HepG2 (cell line): Measurements from ENCODE around the gene WDR6. TPM values are rescaled to one million over a fixed set of nuclear protein-coding genes. Genes with fewer than 3 reads are reported as not detected.

ENCODE experiments used
- ATAC-seq: fragments of 200-7000 bp; cut with Tn5 transposase; 3 replicates; pipeline ENCODE4 v1.9.1; 2020; ENCODE audit warnings: mild to moderate bottlenecking, moderate library complexity
- BruUV-seq: library from RNA; stranded (reverse); fragments of 400-500 nt; replicated peaks from 2 replicates; lab custom pipeline; 2021; lab: Mats Ljungman, UMichigan
- CTCF ChIA-PET: fragments of 300-600 bp; formaldehyde crosslinking; extraction: SDS; loops from one replicate; lab custom pipeline; 2021; ENCODE audit warnings: low total read pairs, inconsistent platforms, low intra/inter-chr PET ratio; lab: Yijun Ruan, JAX
- POLR2A ChIA-PET: fragments of 350-600 bp; sonication (Branson Sonifier 250); formaldehyde crosslinking; loops from one replicate; lab custom pipeline; 2020; ENCODE audit warnings: antibody characterized with exemption, inconsistent platforms; lab: Yijun Ruan, JAX
- DNase-seq: peaks from one replicate; pipeline ENCODE4 v3.0.0-alpha.2; 2015; ENCODE audit warnings: low spot score
- FAIRE-seq: peaks from 3 replicates; lab custom pipeline; 2011; peaks lifted over from hg19 to GRCh38; lab: Jason Lieb, UNC
- H2AFZ ChIP-seq: one replicate; pipeline ENCODE4 v1.6.1; 2011; ENCODE audit warnings: low read length, inconsistent platforms
- H3K27ac ChIP-seq: fragments of 300-600 bp; 3 replicates; pipeline ENCODE4 v1.8.0; 2011; ENCODE audit warnings: mixed run types, mild to moderate bottlenecking, mixed read lengths, low read length, inconsistent platforms; ENCODE audit not compliant: insufficient read depth; ENCODE audit errors: extremely low read length
- H3K27me3 ChIP-seq, 2 experiments: fragments of 200-600 bp in 1 of 2; 2 replicates in 1 of 2; 3 replicates in 1 of 2; pipeline versions ENCODE4 v1.6.0 to v1.8.0; 2011; ENCODE audit warnings: low read length in 2 of 2, mild to moderate bottlenecking in 2 of 2, moderate library complexity in 2 of 2, inconsistent platforms in 1 of 2; ENCODE audit not compliant: insufficient read depth in 2 of 2, control insufficient read depth in 1 of 2
- H3K36me3 ChIP-seq, 2 experiments: fragments of 200-600 bp in 1 of 2; replicated peaks in 1 of 2; 2 replicates in 1 of 2; 3 replicates in 1 of 2; pipeline versions ENCODE4 v1.5.1 to v1.8.0; 2011; ENCODE audit warnings: low read length in 2 of 2, inconsistent platforms in 1 of 2; ENCODE audit not compliant: insufficient read depth in 2 of 2, control insufficient read depth in 1 of 2
- H3K4me1 ChIP-seq: 2 replicates; pipeline ENCODE4 v1.5.1; 2012; ENCODE audit warnings: low read length, inconsistent platforms; ENCODE audit not compliant: insufficient read depth
- H3K4me2 ChIP-seq: 2 replicates; pipeline ENCODE4 v1.6.0; 2011; ENCODE audit warnings: low read depth, low read length, inconsistent platforms
- H3K4me3 ChIP-seq, 3 experiments: fragments of 200-600 bp in 1 of 3; sonication (generic), shearing (Covaris generic) in 1 of 3; replicated peaks in 1 of 3; 2 replicates each; pipeline ENCODE4 v1.5.1; 2011 to 2016; ENCODE audit warnings: low read length in 3 of 3, inconsistent platforms in 2 of 3, low read depth in 2 of 3, mild to moderate bottlenecking in 2 of 3, control low read depth in 1 of 3, mixed read lengths in 1 of 3; ENCODE audit not compliant: insufficient read depth in 1 of 3
- H3K79me2 ChIP-seq: one replicate; pipeline ENCODE4 v1.6.1; 2011; ENCODE audit warnings: low read length, inconsistent platforms; ENCODE audit not compliant: insufficient read depth
- H3K9ac ChIP-seq: 2 replicates; pipeline ENCODE4 v1.6.0; 2011; ENCODE audit warnings: mild to moderate bottlenecking, low read depth, low read length, inconsistent platforms; ENCODE audit not compliant: insufficient read depth
- H3K9me3 ChIP-seq: 2 replicates; pipeline ENCODE4 v1.5.1; 2012; ENCODE audit warnings: mild to moderate bottlenecking, low read length
- H4K20me1 ChIP-seq: 2 replicates; pipeline ENCODE4 v1.6.0; 2011; ENCODE audit warnings: inconsistent platforms, mild to moderate bottlenecking, low read length, moderate library complexity; ENCODE audit not compliant: insufficient read depth
- FOXO1 ChIP-seq: sonication (generic); formaldehyde crosslinking; IDR thresholded peaks from 2 replicates; pipeline ENCODE4 v1.4.0; 2020; ENCODE audit warnings: missing genetic modification reagents
- HNRNPK ChIP-seq: fragments of 200-400 bp; formaldehyde crosslinking; IDR thresholded peaks from 2 replicates; pipeline ENCODE4 v1.6.1; 2018; ENCODE audit warnings: low read length, low read depth, moderate library complexity, mild to moderate bottlenecking; ENCODE audit not compliant: poor library complexity, severe bottlenecking
- MED13 ChIP-seq: sonication (generic); formaldehyde crosslinking; IDR thresholded peaks from 2 replicates; pipeline ENCODE4 v1.5.0; 2020; ENCODE audit warnings: missing genetic modification reagents
- MEIS2 ChIP-seq: sonication (generic); formaldehyde crosslinking; IDR thresholded peaks from 2 replicates; pipeline ENCODE4 v1.9.0; 2021; ENCODE audit warnings: mild to moderate bottlenecking, missing genetic modification reagents
- PCBP1 ChIP-seq: fragments of 200-400 bp; formaldehyde crosslinking; IDR thresholded peaks from 2 replicates; pipeline ENCODE4 v1.6.1; 2017; ENCODE audit warnings: mild to moderate bottlenecking, low read depth, low read length, borderline replicate concordance
- TBL1XR1 ChIP-seq: fragments of 150-350 bp; IDR thresholded peaks from 2 replicates; pipeline ENCODE4 v1.6.1; 2014; ENCODE audit warnings: borderline replicate concordance, low read length; ENCODE audit not compliant: partially characterized antibody
- ZNF501 ChIP-seq: sonication (generic); formaldehyde crosslinking; IDR thresholded peaks from 2 replicates; pipeline ENCODE4 v1.5.1; 2020; ENCODE audit warnings: mild to moderate bottlenecking, moderate library complexity, missing genetic modification reagents
- WGBS: methylation state at CpG from one replicate; pipeline ENCODE4 v1.1.6; 2017; ENCODE audit warnings: low lambda C conversion rate; 5-methylcytosine and 5-hydroxymethylcytosine counted together
- in situ Hi-C: cut with HindIII; loops from 2 replicates; pipeline ENCODE4 v1.10.0; 2017; ENCODE audit warnings: low pct_unique_long_range_greater_than_20kb; ENCODE audit not compliant: extremely low pct_ligation_motif_present
- intact Hi-C: fragments of 100-400 bp; cut with micrococcal nuclease; formaldehyde crosslinking; loops from one replicate; pipeline ENCODE4 v1.10.0; 2022; ENCODE audit not compliant: unreplicated experiment
- polyA plus RNA-seq, 8 experiments: library from polyadenylated mRNA; depleted of rRNA in 3 of 8; stranded (reverse) in 7 of 8; unstranded in 1 of 8; fragments of >200 nt; fragmentation: Illumina TruSeq in 4 of 8; extraction: Trizol in 4 of 8; gene quantifications; 2 replicates each; pipeline versions ENCODE4 v1.2.1 to v1.2.3, GENCODE V29; 2011 to 2016; ENCODE audit warnings: low read depth in 4 of 8, missing spikeins in 1 of 8, mixed read lengths in 1 of 8; ENCODE audit not compliant: insufficient read depth in 1 of 8
- total RNA-seq, 5 experiments: library from RNA; depleted of rRNA; stranded (reverse); fragments of >200 nt; fragmentation: Illumina TruSeq; extraction: Trizol; gene quantifications; 2 replicates each; pipeline ENCODE4 v1.2.3, GENCODE V29; 2016; ENCODE audit warnings: low read depth in 1 of 5
- TF ChIP-seq, protein P1 (sequence below): sonication (generic); formaldehyde crosslinking; IDR thresholded peaks from 2 replicates; pipeline ENCODE4 v1.4.0; 2020; ENCODE audit warnings: mild to moderate bottlenecking, missing genetic modification reagents, borderline replicate concordance
- TF ChIP-seq, protein P2 (sequence below): sonication (generic); formaldehyde crosslinking; IDR thresholded peaks from 2 replicates; pipeline ENCODE4 v1.8.0; 2022; ENCODE audit warnings: missing genetic modification reagents, mild to moderate bottlenecking, borderline replicate concordance
- TF ChIP-seq, protein P3 (sequence below): sonication (generic); formaldehyde crosslinking; IDR thresholded peaks from 2 replicates; pipeline ENCODE4 v1.5.0; 2020; ENCODE audit warnings: missing genetic modification reagents
- TF ChIP-seq, protein P4 (sequence below): sonication (generic); formaldehyde crosslinking; IDR thresholded peaks from 2 replicates; pipeline ENCODE4 v1.4.0; 2020; ENCODE audit warnings: low read depth, mild to moderate bottlenecking, missing genetic modification reagents
- TF ChIP-seq, protein P5 (sequence below): sonication (generic); formaldehyde crosslinking; IDR thresholded peaks from 2 replicates; pipeline ENCODE4 v1.9.0; 2021; ENCODE audit warnings: missing genetic modification reagents, borderline replicate concordance
- TF ChIP-seq, protein P6 (sequence below): sonication (generic); formaldehyde crosslinking; IDR thresholded peaks from 2 replicates; pipeline ENCODE4 v1.8.0; 2022; ENCODE audit warnings: mild to moderate bottlenecking, missing genetic modification reagents

Gene WDR6
- total and polyA plus RNA-seq, 2 of the 13 experiments (the other 11 are each of a cell fraction or from before 2014, with no cell fraction given), result 73.4 to 139 TPM

DNA sequence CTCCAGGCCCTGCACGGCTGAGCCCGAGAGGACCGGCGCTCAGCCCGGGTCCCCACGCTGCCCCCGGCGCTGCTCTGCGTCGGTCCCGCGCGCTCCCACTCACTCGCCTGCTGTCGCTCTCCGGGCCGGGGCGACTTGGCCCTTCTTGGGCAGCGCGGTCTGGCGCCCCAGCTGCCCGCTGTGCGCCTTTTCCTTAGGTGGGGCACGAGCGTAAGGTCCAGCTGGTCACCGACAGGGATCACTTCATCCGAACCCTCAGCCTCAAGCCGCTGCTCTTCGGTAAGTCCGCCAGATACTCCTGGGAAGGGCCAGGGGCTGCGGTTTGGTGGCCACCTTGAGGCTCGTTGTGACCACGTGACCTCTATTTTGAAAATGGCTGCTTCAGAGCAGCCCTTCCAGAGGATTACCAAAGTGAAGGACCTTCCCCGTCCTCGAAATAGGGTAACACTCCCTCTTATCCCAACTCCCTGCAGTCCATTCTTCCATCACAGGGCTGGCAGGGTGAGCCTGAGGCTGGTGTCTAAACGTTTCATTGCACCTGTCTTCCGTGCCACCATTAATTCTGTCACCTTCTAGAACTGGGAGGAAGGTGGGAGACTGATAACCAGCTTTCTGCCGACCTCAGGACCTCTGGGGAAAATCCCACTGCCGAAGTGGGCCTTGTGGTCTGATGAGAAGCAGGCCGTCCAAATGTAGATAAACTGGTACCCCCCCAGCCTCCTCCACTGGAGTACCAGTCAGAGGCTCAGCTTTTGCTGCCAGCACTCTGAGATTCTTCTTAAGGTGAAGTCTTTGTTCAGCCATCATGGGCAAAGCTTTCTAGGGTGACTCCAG is 16.3 kb upstream of the WDR6 start:
- H3K4me3 ChIP-seq, result no peak overlapping the region
- ChIA-PET POLR2A (no interaction called here), CTCF (no interaction called here)
- H3K9ac ChIP-seq, result no peak overlapping the region
- H3K27ac ChIP-seq, result no peak overlapping the region
- no peak overlapping the region for H2AFZ ChIP-seq
- TF ChIP-seq FOXO1 (CRISPR knock-in tag) (no peak), HNRNPK (no peak), TBL1XR1 (no peak), ZNF501 (CRISPR knock-in tag) (no peak), MEIS2 (CRISPR knock-in tag) (no peak), PCBP1 (no peak), MED13 (CRISPR knock-in tag) (no peak)
- TF ChIP-seq, protein P1, sequence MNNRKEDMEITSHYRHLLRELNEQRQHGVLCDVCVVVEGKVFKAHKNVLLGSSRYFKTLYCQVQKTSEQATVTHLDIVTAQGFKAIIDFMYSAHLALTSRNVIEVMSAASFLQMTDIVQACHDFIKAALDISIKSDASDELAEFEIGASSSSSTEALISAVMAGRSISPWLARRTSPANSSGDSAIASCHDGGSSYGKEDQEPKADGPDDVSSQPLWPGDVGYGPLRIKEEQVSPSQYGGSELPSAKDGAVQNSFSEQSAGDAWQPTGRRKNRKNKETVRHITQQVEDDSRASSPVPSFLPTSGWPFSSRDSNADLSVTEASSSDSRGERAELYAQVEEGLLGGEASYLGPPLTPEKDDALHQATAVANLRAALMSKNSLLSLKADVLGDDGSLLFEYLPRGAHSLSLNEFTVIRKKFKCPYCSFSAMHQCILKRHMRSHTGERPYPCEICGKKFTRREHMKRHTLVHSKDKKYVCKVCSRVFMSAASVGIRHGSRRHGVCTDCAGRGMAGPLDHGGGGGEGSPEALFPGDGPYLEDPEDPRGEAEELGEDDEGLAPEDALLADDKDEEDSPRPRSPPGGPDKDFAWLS (CRISPR knock-in tag), result no peak
- TF ChIP-seq, protein P2, sequence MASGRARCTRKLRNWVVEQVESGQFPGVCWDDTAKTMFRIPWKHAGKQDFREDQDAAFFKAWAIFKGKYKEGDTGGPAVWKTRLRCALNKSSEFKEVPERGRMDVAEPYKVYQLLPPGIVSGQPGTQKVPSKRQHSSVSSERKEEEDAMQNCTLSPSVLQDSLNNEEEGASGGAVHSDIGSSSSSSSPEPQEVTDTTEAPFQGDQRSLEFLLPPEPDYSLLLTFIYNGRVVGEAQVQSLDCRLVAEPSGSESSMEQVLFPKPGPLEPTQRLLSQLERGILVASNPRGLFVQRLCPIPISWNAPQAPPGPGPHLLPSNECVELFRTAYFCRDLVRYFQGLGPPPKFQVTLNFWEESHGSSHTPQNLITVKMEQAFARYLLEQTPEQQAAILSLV (CRISPR knock-in tag), result no peak
- TF ChIP-seq, protein P3, sequence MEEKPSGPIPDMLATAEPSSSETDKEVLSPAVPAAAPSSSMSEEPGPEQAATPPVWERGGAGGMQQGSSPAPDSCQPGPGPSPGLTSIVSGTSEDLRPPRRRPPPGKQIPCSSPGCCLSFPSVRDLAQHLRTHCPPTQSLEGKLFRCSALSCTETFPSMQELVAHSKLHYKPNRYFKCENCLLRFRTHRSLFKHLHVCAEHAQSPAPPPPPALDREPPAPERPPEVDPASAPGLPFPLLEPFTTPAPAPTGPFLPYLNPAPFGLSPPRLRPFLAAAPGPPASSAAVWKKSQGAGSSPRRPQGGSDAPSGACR, result no peak
- TF ChIP-seq, protein P4, sequence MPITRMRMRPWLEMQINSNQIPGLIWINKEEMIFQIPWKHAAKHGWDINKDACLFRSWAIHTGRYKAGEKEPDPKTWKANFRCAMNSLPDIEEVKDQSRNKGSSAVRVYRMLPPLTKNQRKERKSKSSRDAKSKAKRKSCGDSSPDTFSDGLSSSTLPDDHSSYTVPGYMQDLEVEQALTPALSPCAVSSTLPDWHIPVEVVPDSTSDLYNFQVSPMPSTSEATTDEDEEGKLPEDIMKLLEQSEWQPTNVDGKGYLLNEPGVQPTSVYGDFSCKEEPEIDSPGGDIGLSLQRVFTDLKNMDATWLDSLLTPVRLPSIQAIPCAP, result no peak
- TF ChIP-seq, protein P5, sequence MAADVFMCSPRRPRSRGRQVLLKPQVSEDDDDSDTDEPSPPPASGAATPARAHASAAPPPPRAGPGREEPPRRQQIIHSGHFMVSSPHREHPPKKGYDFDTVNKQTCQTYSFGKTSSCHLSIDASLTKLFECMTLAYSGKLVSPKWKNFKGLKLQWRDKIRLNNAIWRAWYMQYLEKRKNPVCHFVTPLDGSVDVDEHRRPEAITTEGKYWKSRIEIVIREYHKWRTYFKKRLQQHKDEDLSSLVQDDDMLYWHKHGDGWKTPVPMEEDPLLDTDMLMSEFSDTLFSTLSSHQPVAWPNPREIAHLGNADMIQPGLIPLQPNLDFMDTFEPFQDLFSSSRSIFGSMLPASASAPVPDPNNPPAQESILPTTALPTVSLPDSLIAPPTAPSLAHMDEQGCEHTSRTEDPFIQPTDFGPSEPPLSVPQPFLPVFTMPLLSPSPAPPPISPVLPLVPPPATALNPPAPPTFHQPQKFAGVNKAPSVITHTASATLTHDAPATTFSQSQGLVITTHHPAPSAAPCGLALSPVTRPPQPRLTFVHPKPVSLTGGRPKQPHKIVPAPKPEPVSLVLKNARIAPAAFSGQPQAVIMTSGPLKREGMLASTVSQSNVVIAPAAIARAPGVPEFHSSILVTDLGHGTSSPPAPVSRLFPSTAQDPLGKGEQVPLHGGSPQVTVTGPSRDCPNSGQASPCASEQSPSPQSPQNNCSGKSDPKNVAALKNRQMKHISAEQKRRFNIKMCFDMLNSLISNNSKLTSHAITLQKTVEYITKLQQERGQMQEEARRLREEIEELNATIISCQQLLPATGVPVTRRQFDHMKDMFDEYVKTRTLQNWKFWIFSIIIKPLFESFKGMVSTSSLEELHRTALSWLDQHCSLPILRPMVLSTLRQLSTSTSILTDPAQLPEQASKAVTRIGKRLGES (CRISPR knock-in tag), result no peak
- TF ChIP-seq, protein P6, sequence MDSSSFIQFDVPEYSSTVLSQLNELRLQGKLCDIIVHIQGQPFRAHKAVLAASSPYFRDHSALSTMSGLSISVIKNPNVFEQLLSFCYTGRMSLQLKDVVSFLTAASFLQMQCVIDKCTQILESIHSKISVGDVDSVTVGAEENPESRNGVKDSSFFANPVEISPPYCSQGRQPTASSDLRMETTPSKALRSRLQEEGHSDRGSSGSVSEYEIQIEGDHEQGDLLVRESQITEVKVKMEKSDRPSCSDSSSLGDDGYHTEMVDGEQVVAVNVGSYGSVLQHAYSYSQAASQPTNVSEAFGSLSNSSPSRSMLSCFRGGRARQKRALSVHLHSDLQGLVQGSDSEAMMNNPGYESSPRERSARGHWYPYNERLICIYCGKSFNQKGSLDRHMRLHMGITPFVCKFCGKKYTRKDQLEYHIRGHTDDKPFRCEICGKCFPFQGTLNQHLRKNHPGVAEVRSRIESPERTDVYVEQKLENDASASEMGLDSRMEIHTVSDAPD (CRISPR knock-in tag), result no peak
- WGBS, result 93% methylated on average over 40 of the region's 40 CpGs
- BruUV-seq, result no TSS peak
- no peak for DNase-seq
- in situ Hi-C loops, result no loop called here
- H3K4me1 ChIP-seq, result no peaks in the 10 kb centered on the region
- H3K36me3 ChIP-seq, result no peaks in the 10 kb centered on the region
- no peak for ATAC-seq
- intact Hi-C loops, result no loop called here
- H4K20me1 ChIP-seq, result no peaks in the 10 kb centered on the region
- no peak overlapping the region for H3K4me2 ChIP-seq
- H3K27me3 ChIP-seq, result no peaks in the 10 kb centered on the region
- no peak for FAIRE-seq
- H3K79me2 ChIP-seq, result no peaks in the 10 kb centered on the region
- H3K9me3 ChIP-seq, result no peaks in the 10 kb centered on the region
